NCI-H226 (cell line): ENCODE results near the gene MT1F.
"Not testable (repeated sequence)": the region's sequence is repeated elsewhere in the genome, so short reads cannot be mapped to it uniquely, and the experiment has no call there.

Experiments
- DNase-seq: peaks from one replicate; pipeline ENCODE4 v3.0.0-alpha.2; 2015

The MT1F gene

GRCh38 chr16:56657555-56658326 lies at the start of gene MT1F:
TSS of gene MT1F (plus strand) at chr16:56657959. CDS start at chr16:56658059, 100 bp downstream.
- peak; percentile 72 for DNase-seq

GRCh38 chr16:56608043-56608875 lies 49.5 kb upstream of the MT1F start, which contains the start of gene MT2A:
TSS of gene MT2A (plus strand) at chr16:56608584. CDS start at chr16:56608656, 72 bp downstream.
- DNase-seq: peak; percentile 97

GRCh38 chr16:56608876-56609462 lies 48.8 kb upstream of the MT1F start:
- no peak for DNase-seq

GRCh38 chr16:56609463-56609921 lies 48.3 kb upstream of the MT1F start:
- peak; percentile 57 for DNase-seq

- DNase-seq: peak; percentile 65
These were observed 47.6 kb upstream of the MT1F start for GRCh38 chr16:56610017-56610608.

GRCh38 chr16:56610609-56611111 lies 47.1 kb upstream of the MT1F start:
- no peak for DNase-seq

- DNase-seq: no peak
These were observed 46.4 kb upstream of the MT1F start for GRCh38 chr16:56611281-56611833.

GRCh38 chr16:56613706-56614105 lies 44.1 kb upstream of the MT1F start:
- DNase-seq: no peak

GRCh38 chr16:56614549-56614991 lies 43.2 kb upstream of the MT1F start:
- peak; percentile 80 for DNase-seq

- DNase-seq: peak; percentile 40
These were observed 42.4 kb upstream of the MT1F start for GRCh38 chr16:56615353-56615752.

GRCh38 chr16:56616608-56617211 lies 41.0 kb upstream of the MT1F start:
- no peak for DNase-seq

- DNase-seq: no peak
These were observed 40.3 kb upstream of the MT1F start for GRCh38 chr16:56617212-56618085.

- no peak for DNase-seq
These were observed 39.6 kb upstream of the MT1F start for GRCh38 chr16:56618138-56618537.

GRCh38 chr16:56620339-56620897 lies 37.3 kb upstream of the MT1F start:
- no peak for DNase-seq

GRCh38 chr16:56621665-56622445 lies 35.9 kb upstream of the MT1F start:
- DNase-seq: not testable (repeated sequence)

- not testable (repeated sequence) for DNase-seq
These were observed 34.6 kb upstream of the MT1F start for GRCh38 chr16:56623184-56623583.

- no peak for DNase-seq
These were observed 34.1 kb upstream of the MT1F start for GRCh38 chr16:56623637-56624036.

GRCh38 chr16:56625140-56625942 lies 32.4 kb upstream of the MT1F start, which contains the start of gene MT1E:
TSS of gene MT1E (plus strand) at chr16:56625781. CDS start at chr16:56625852, 71 bp downstream.
- peak; percentile 87 for DNase-seq
